Ammon's horn (tissue), 1 donor: ENCODE measurements around the gene TERT.

Source experiments
- DNase-seq: peaks from one replicate; pipeline ENCODE4 v3.0.0-alpha.2; 2016; ENCODE audit warnings: low spot score

The TERT gene

DNA sequence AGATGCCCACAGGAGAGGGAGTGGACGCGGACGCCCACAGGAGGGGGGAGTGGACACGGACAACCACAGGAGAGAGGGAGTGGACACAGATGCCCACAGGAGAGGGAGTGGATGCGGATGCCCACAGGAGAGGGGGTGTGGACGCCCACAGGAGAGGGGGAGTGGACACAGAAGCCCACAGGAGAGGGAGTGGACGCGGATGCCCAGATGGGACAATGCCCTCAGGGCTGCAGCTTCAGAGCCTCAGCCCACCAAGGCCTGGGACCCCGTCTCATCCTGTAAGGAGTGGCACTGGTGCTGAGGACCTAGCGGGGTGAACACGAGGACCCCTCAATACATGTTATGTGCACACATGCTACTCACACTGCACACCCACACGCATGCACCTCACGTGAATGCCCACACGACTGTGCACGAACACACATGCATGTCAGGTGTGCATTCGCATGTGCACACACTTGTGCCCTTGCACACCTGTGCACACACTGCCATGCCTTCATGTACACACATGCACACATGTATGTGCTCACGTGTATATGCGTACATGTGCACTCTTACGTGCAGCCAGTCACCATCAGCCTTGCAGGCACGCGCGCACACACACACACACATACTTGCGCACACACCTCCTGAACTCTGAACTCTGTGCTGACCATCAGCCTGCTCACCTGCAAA, 34.9 kb downstream of the TERT start:
- no peak for DNase-seq

DNA sequence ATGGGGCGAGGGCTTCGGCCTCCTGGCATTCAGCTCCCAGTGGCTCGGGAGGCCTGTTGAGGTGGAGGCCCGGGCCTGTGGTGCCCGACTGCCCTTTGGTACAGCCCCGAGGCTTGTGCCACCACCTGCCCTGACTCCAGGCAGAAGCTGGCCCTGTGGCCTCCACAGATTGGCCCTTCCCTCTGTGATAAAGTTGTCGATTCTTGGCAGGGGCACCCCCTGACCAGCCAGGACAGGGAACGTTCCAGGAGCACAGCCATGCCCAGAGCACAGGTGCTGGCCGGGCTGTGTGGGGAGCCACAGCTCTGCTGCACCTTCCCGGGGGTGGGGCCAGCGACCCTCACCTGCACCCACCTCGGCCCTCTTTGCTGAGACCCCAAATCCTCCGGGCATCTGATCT, 37.0 kb downstream of the TERT start:
- DNase-seq = no peak

DNA sequence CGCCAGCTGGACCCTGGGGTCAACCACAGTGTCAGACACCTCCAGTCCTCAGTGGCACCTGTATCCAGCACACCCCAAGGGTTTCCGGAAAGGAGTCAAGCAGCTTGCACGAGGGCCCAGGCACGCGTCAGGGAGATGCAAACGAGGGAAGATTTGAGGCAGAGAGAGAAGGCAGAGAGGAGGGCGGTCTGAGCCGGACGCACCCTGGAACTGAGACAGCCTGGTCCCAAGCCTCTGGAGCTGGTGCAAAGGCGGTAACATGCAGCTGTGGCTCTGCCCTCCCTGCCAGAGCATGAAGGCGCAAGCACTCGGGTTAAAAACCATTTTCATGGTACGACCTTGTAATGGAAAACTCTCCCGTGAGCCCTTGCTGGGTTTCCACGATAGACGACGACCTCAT, 37.5 kb downstream of the TERT start:
- DNase-seq = no peak

DNA sequence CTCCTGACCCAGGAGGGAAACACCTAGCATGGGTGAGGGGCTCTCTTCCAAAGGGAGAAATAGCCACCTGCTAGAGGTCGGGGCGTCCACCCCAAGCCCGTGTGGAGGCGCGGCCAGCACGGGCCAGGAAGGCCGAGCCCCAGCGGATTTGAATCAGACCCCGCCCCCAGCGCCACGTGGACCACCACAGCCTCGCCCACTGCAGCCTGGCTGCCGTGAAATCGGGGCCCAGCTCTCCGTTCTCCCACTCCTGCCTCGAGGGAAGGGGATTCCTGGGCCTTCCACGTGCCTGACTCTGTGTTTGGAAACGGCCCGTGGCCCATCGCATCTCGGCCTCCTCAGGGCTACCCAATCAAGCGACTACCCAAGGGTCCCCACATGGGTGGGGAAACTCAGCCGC, 38.1 kb downstream of the TERT start:
- DNase-seq = no peak

DNA sequence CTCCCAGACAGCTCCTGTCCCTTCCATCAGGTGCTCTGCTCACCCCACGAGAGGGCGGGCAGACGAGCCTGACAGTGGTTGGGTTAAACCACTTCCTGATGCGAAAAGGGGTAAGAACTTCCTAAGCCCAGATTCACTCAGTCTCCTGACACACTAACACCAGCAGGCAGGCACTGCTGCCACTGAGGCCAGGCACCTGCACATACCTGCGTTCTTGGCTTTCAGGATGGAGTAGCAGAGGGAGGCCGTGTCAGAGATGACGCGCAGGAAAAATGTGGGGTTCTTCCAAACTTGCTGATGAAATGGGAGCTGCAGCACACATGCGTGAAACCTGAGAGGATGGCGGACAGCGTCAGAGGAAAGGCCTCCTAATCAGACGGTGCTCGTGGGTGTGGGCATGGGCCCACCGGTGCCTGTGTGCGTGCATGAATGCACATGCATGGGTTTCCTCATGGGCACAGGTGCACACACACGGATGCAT, 39.7 kb downstream of the TERT start:
- DNase-seq = no peak

DNA sequence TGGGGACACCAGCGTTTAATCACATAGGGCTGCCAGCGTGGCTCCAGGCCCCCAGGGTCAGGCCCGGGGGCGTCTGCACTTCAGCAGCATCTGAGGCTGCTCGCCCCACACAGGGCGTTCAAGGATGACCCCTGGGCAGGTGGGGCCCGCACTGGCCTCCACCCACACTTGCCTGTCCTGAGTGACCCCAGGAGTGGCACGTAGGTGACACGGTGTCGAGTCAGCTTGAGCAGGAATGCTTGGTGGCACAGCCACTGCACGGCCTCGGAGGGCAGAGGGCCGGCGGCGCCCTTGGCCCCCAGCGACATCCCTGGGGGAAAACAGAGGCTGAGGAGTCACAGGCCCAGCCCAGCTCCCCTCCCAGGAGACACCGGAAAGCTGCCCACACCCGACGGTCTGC, 40.7 kb downstream of the TERT start:
- DNase-seq = no peak

DNA sequence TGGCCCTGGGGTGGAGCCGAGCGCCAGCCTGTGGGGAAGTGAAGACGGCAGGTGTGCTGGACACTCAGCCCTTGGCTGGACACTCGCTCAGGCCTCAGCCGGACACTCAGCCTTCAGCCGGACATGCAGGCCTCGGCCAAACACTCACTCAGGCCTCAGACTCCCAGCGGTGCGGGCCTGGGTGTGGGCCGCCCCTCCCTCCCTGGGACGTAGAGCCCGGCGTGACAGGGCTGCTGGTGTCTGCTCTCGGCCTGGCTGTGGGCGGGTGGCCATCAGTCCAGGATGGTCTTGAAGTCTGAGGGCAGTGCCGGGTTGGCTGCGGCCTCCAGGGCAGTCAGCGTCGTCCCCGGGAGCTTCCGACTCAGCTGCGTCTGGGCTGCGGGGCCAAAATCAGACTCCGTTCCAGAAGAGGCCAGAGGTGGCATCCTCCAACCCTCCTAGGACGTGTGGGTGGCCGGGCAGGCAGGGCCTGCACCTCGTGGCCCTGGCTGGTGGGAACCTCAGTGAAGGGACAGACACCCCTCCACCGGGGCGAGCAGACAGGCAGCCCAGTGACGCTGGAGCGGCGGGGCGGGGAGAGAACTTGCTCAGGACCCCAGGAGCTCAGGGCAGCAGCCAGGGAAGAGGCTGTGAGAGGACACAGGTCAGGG, 41.3 kb downstream of the TERT start:
- no peak for DNase-seq

DNA sequence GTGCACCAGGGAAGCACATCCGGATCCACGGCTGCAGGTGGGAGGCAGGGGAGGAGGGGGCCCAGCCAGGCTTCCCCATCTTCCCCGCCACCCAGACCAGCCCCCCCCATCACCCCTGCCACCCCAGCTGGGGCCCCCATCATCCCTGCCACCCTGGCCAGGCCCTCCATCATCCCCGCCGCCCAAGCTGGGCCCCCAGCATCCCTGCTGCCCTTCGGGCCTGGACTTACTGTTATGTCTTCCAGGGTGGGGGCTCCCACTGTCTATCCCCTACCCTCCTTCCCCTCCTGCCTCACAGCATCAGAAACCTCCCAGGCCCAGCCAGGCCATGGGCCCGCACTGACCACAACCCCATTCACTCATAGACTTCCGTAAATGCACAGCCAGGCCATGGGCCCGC, 42.2 kb downstream of the TERT start:
- DNase-seq = no peak

DNA sequence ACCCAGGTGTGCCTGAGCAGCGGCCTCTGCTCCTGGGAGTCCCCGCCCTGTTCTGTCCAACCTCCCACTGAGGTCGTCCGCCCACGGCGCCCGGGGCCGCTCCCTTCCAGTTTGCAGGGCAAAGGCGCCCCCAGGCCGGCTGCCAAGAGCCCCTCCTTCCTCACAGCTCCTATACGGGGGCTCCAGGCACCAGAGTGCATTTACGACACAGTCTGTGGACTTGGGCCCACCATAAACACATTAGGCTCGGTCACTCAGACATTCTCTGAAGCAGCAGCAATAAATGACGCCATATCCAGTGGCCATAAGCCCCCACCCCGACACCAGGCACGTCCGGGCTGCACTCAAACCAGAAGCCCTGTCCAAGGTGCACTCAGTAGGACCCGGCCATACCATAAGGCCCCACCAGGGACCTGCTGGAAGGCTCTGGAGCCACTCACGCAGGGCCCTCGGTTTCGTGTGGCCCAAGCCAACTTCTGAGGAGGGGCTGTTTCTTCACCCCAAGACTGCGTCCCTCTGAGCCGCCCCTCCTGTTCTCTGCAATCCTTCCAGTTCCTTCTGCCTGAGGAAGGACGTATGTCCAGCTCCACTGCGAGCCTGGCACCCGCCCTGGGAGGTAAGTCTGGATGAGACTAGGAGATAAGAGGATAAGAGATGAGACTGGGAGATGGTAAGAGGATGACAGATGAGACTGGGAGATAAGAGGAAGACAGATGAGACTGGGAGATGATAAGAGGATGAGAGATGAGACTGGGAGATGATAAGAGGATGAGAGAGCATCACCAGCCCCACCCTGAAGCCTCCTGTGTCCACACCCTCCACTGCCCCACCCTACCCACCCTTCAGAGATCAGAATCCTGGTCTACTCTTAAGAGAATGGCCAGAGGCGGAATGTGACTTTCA, 42.9 kb downstream of the TERT start:
- no peak for DNase-seq

DNA sequence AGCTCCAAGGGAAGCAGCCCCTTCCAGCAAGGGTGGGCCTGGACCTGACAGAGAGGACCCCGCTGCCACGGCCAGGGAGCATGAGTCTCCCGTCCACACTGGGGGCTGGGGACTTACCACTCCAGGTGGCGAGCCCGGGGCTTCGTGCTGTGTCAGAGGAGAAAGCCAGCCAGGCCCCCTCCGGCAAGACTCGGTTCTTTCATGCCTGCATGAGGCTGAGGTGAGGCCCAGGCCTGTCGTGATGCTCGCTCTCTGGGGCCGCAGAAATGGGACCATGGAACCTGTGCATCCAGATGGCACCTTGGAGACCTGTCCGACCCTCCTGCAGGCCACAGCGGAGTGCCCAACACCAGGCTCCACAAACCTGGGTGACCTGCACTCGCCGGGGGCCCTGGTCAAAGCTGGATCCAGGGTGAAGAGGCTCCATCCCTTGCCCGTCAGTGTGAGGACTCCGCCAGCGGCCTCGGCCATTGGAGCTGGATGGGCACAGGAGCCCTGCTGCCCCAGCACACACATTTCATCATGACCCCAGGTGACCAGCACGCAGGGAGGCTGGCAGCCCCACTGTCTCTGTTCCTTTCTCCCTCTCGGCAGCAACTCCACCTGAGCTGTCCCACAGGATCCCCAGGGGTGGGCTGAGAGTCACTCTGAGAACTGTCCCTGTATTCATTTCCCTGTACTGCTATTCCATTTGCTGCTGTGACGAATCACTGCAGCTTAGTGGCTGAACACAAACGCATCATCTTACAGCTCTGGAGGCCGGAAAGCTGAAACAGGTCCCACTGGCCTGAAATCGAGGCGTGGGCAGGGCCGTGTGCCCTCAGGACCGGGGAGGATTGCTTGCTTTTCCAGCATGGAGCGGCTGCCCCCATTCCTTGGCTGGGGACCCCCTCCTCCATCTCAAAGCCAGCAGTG, 45.2 kb downstream of the TERT start:
- DNase-seq = no peak

DNA sequence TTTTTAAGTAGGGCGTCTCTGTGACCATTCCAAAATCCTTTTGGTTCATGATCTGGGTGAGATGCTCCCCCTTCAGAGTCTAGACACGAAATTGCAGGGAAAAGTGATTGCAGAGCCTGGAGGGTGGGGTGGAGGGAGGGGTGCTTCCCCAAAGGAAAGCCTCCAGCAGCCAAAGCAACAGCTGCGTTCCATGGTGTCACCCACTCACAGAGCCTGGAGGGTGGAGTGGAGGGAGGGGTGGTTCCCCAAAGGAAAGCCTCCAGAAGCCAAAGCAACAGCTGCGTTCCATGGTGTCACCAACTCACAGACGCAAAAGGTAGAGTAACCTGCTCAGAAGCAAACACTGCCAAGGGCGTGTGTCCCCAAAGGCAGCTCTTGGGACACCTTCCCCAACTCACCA, 47.1 kb downstream of the TERT start:
- peak; percentile 43 for DNase-seq

DNA sequence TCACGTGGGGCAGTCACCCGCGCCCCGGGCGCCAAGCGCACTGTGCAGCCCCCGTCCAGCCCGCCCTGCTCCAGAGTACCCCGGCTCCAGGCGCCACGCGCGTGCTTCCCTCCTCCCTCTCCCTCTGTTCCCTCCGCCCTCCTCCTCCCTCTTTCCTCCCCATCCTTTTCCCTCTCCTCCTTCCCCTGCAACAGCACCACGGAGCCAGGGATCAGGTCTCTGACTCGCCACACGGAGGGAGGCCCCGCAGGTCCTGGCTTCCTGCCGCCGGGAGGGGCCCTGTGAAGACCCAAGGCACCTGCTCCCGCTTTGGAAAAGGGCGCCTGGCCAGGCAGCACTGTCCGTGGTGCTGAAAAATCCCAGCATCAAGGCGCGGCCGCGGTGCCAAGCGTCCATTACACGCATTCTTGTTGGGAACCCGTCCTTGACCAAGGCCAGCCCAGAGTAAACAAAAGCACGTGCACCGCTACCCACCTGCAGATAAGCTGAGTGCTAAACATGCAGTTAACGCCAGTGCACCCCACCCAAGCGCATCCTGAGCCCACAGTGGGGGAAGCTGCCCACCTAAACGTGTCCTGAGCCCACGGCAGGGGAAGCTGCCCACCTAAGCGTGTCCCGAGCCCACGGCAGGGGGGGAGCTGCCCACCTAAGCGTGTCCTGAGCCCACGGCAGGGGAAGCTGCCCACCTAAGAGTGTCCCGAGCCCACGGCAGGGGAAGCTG, 48.0 kb downstream of the TERT start:
- no peak for DNase-seq

DNA sequence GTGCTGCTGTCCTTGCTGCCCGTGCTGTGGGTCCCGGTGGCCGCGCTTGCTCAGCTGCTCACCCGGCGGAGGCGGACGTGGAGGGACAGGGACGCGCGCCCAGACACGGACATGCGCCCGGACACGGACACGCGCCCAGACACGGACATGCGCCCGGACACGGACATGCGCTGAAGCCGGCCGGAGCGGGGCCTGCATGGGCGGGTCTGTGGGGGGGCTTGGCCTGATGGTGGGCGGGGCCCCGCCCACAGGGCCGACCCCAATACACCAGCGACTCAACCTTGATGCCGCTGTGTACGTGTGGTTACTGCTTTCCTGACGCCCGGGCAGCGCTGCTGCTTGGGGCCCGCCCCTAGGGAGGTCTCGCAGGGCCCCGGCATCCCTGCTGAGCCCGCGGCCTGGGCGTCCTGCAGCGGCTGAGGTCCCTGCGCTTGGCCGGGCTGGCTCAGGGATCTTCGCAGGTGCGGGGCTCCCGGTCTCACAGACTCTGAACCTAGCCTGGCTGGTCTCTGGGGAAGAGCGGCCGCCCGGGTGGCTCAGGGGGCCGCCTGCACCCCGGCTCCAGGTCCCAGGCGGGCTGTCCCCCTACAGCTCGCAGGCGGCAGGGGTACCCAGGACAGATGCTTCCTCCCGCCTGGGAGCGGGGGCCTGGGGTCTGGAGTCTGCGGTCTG, 48.8 kb downstream of the TERT start:
- DNase-seq = peak; percentile 9

DNA sequence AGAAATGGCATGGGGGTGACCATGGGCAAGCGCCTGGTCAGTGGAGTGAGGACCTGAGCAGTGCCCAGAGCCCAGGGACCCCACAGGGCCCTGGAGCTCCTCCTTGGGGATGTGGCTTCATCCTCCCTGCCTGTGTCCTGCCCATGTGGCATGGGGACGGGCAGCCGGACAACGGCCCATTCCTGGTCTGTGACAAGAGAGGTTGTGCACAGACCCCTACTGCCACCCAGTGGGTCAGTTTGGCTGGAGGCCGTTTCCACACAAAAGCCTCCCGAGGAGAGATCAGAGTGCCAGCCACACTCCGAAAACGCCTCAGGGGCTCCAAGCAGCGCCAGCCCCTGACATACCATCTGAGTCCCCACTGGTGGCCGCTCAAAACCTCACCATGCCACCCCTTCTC, 49.9 kb downstream of the TERT start:
- peak; percentile 15 for DNase-seq

DNA sequence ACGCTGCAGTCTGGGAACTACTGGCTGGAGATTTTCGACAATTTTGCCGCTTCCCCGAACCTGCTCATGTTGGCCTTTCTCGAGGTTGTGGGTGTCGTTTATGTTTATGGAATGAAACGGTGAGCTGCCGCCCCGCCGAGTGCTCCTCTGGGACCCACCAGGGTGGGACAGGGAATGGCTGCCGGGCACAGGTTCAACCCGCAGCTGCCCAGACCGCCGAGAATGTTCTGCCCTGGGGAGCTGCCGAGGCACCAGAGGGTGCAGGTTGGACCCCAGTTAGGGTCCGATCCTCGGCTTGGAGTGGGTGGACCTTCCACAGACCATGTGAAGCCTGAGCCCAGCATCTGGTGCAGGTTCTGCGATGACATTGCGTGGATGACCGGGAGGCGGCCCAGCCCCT, 50.6 kb downstream of the TERT start:
- DNase-seq = no peak

DNA sequence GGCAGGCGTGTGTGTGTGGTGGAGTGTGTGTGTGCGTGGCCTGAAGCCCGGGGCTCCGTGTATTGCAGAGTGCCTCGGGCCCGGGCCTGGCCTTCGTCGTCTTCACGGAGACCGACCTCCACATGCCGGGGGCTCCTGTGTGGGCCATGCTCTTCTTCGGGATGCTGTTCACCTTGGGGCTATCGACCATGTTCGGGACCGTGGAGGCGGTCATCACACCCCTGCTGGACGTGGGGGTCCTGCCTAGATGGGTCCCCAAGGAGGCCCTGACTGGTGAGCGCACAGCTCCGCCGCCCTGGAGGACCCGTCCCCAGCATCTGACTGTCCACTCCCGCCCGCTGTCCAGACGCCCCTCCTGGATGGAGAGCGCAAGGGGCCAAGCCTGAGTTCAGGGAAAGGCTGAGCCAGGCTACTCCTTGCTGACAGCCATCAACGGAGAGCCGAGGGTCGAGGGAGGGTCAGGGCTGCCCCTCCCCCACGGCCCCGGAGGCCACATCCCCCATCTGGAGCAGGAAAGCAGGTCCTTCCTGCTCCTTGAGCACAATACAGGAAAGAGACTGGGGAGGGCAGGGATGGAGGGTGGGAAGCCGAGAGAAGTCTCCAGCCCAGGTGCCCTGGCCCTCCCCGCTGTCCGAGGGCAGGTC, 51.3 kb downstream of the TERT start:
- DNase-seq = no peak

DNA sequence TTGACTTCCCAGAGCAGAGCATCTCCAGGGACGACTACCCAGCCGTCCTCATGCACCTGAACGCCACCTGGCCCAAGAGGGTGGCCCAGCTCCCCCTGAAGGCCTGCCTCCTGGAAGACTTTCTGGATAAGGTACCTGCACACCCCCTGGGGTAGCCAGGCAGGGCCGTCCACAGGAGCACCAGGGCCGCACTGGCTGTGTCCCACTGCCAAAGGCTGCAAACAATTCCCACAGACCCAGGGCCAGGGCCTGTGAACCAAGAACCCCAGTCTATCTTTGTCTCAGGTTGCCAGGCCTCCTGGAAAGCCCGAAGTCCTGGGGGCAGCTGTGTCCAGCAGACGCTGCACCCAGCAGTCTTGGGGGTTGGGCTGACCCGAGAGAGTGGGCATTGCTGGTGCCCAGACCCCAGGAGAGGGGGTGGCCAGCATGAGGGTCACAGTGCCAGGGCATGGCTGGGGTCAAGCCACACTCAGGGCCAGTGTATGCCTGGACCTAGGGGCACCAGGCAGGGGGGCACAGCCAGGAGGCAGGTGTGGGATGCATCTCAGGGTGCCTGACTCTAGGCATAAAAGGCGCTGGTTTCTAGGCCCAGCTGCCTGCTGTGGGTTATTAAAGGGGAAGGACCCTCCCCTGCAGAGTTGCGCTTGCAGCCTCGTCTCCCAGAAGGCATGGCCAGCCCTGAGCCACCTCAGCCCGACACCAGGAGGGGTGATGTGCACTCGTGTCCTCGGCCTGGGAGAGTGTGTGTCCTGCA, 52.0 kb downstream of the TERT start:
- DNase-seq = no peak

DNA sequence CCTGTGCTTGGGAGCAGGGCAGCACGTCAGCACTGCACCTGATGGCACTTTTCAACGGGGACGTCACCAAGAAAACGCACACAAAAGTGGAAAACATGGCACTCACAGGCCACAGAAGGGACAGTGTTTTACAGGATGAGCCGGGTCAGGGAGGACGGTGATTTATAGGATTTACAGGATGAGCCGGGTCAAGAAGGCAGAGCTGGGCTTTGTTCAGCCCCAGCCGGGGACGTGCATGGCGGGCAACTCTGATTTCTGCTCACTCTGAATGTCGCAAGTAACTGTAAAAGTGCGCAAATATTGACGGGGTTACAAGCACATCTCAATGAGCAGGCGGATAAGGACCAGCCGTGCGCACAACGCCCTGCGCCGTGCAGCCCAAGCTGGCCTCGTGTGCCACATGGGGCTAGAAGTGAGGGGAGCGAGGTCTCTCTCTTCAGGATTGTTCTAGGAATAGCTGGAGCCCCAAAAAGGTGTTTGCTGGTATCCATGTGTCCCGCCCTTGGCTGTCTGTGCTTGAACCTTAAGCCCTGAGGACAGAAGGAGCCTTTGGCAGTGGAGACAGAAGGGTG, 53.3 kb downstream of the TERT start:
- DNase-seq = no peak
